ENCODE data around the gene HYPK. TPM values are rescaled to one million over a fixed set of nuclear protein-coding genes. Genes with fewer than 3 reads are reported as not detected.

Gene HYPK
- total and polyA plus RNA-seq, 2 of the 8 experiments (the other 6 are each of a cell fraction or from before 2014, with no cell fraction given): 5.4 to 17.6 TPM

- Histone ChIP-seq H2BK12ac (ENCODE audit: low read depth, low read length) (no peak within 1 kb of the TSS; the same call in 1 of the 2 replicates), H3K23ac (ENCODE audit: insufficient read length) (no peak within 1 kb of the TSS), H4K8ac (ENCODE audit: extremely low read depth, insufficient read depth, low read length) (peak within 1 kb of the TSS; percentile 90), H2AFZ (ENCODE audit: low read length) (peak within 1 kb of the TSS; percentile 92), H3K56ac (replicated peaks; ENCODE audit: insufficient read length, low read depth, low read length) (no peak within 1 kb of the TSS), H3K4me1 (replicated peaks in 1 of 4; ENCODE audit: control insufficient read depth in 3 of 4, insufficient read depth in 4 of 4, low read length in 3 of 4) (peaks cover 0 to 4% (median 2%) of the 10 kb centered on the region in 4 experiments; a peak in 4 of 7 replicates), H2BK15ac (ENCODE audit: low read length) (no peak within 1 kb of the TSS), H3K79me1 (ENCODE audit: low read depth, low read length) (no peaks in the 10 kb centered on the region), H3K23me2 (ENCODE audit: low read depth, low read length) (no peaks in the 10 kb centered on the region), H2BK5ac (ENCODE audit: low read depth, low read length) (no peak within 1 kb of the TSS), H4K20me1 (replicated peaks in 1 of 2; ENCODE audit: control insufficient read depth in 1 of 2, insufficient read depth in 2 of 2, low read length in 2 of 2) (no peaks in the 10 kb centered on the region), H3K36me3 (ENCODE audit: control insufficient read depth in 2 of 4, insufficient read depth in 4 of 4, low read length in 3 of 4) (peaks cover 0 to 5% (median 0%) of the 10 kb centered on the region in 4 experiments; a peak in 1 of 8 replicates), H2BK120ac (replicated peaks; ENCODE audit: low read depth, low read length) (no peak within 1 kb of the TSS), H3K79me2 (ENCODE audit: control insufficient read depth in 1 of 2, insufficient read depth in 2 of 2, low read length in 2 of 2) (peaks cover 3 to 15% of the 10 kb centered on the region in 2 experiments), H2AK5ac (ENCODE audit: low read depth, low read length) (no peak within 1 kb of the TSS), H3K4me3 (ENCODE audit: extremely low read depth in 1 of 4, insufficient read depth in 2 of 4, low read depth in 3 of 4, low read length in 4 of 4) (peak within 1 kb of the TSS; percentile 57 to 82 (median 62)), H2BK20ac (ENCODE audit: low read length) (no peak within 1 kb of the TSS), H3K14ac (ENCODE audit: insufficient read length) (no peak within 1 kb of the TSS), H3K9ac (replicated peaks in 1 of 4; ENCODE audit: extremely low read depth in 1 of 4, low read depth in 3 of 4, low read length in 3 of 4) (peak within 1 kb of the TSS; percentile 74 to 92 (median 78)), H3K18ac (ENCODE audit: extremely low read depth, low read length) (peak within 1 kb of the TSS; percentile 62; the same call in 1 of the 2 replicates), H3K4me2 (ENCODE audit: insufficient read depth in 1 of 2, low read depth in 2 of 2, low read length in 2 of 2) (peak within 1 kb of the TSS; percentile 64 to 80), H3K27ac (ENCODE audit: low read depth, low read length) (peak within 1 kb of the TSS; percentile 36; the same call in 1 of the 2 replicates), H4K91ac (replicated peaks; ENCODE audit: insufficient read length, low read length) (no peak within 1 kb of the TSS), H3K9me3 (ENCODE audit: insufficient read depth in 2 of 2, low read depth in 1 of 2, low read length in 1 of 2) (peaks cover 0 to 3% of the 10 kb centered on the region in 2 experiments; a peak in 2 of 4 replicates), H4K5ac (ENCODE audit: insufficient read length, low read depth, low read length) (no peak within 1 kb of the TSS), H3K27me3 (replicated peaks in 1 of 4; ENCODE audit: control insufficient read depth in 3 of 4, extremely low read depth in 1 of 4, insufficient read depth in 3 of 4, low read length in 3 of 4) (peaks cover 0 to 16% (median 4%) of the 10 kb centered on the region in 4 experiments; a peak in 4 of 7 replicates), H3K4ac (replicated peaks; ENCODE audit: insufficient read length, low read depth, low read length) (no peak within 1 kb of the TSS)
- POLR2A ChIA-PET (ENCODE audit: partially characterized antibody): interaction anchor here (0.6 to 2.0 kb wide), 6 partner anchors 17 to 343 kb away, joined by 3 to 8 read pairs (median 4); partner anchors contain the start of genes ELL3, HYPK and SERINC4
- FAIRE-seq (no peak), DNase-seq (ENCODE audit: low read depth in 1 of 2, low spot score in 2 of 2) (peak; percentile 60 to 89)
- CTCF ChIA-PET (ENCODE audit: partially characterized antibody): interaction anchor here (0.7 kb wide), 1 partner anchor 14 kb away, joined by 3 read pairs; no protein-coding TSS in a partner anchor
- 16% methylated on average over 48 of the region's 48 CpGs; no CpG with 5 or more reads in 1 of the 2 experiments for WGBS, 2 experiments (ENCODE audit: extremely low coverage in 1 of 2, insufficient coverage in 1 of 2, insufficient read length in 1 of 2, insufficient replicate concordance in 2 of 2, low coverage in 1 of 2, low lambda C conversion rate in 2 of 2, missing lambda C conversion rate in 1 of 2)
- TF ChIP-seq TAF7 (optimal IDR thresholded peaks at IDR 0.05; ENCODE audit: borderline replicate concordance, low read depth, low read length) (no peak), POLR2AphosphoS5 (IDR thresholded peaks at IDR 0.05; ENCODE audit: low read depth, low read length) (0 out of 2 replicates have a peak, but pooled peaks have one; percentile 45), TBP (IDR thresholded peaks at IDR 0.05; ENCODE audit: low read depth, low read length) (peak; percentile 44; the same call in 1 of the 2 replicates), RBBP5 (IDR thresholded peaks at IDR 0.05; ENCODE audit: borderline replicate concordance, low read depth, low read length) (peak; percentile 56; the same call in 1 of the 2 replicates), HDAC2 (IDR thresholded peaks at IDR 0.05; ENCODE audit: borderline replicate concordance in 1 of 2, low read depth in 2 of 2, low read length in 2 of 2) (peak in 1 of 2 experiments; percentile 79; a peak in 1 of 4 replicates), E2F6 (IDR thresholded peaks at IDR 0.05) (peak; percentile 96), PHF8 (conservative IDR thresholded peaks at IDR 0.05; ENCODE audit: low read depth, low read length) (peak; percentile 69), KDM1A (IDR thresholded peaks at IDR 0.05; ENCODE audit: borderline replicate concordance, low read length) (peak; percentile 67; the same call in 1 of the 2 replicates), EP300 (IDR thresholded peaks at IDR 0.05; ENCODE audit: borderline replicate concordance in 1 of 2, low read depth in 2 of 2, low read length in 2 of 2) (no peak)
These were observed 26.3 kb downstream of the HYPK start, which contains the start of gene WDR76 for GRCh38 chr15:43826508-43827341. Gene WDR76, plus strand, starts transcription at chr15:43827002. Its CDS starts 31 bp downstream, at chr15:43827033.
